WTC11 (cell line): ENCODE data around the gene LIPN. TPM values are rescaled to one million over a fixed set of nuclear protein-coding genes. Genes with fewer than 3 reads are reported as not detected.

Experiments used
- ATAC-seq: fragments of 200-7000 bp; cut with Tn5 transposase; 2 replicates; pipeline ENCODE4 v1.10.0; 2021; ENCODE audit warnings: mild to moderate bottlenecking, moderate library complexity
- CTCF ChIA-PET: fragments of 300-600 bp; sonication (Branson Sonifier 250); formaldehyde crosslinking; loops from one replicate; lab custom pipeline; 2021; ENCODE audit warnings: antibody characterized with exemption; lab: Charles Lee
- POLR2A ChIA-PET: fragments of 350-600 bp; sonication (Branson Sonifier 250); formaldehyde crosslinking; loops from one replicate; lab custom pipeline; 2021; ENCODE audit warnings: antibody characterized with exemption; lab: Charles Lee
- DNase-seq: peaks from one replicate; pipeline ENCODE4 v3.0.0; 2021; ENCODE audit warnings: low spot score
- H3K27ac Mint-ChIP-seq: 2 replicates; pipeline ENCODE4 v1.8.0; 2021; ENCODE audit warnings: mixed read lengths
- H3K27me3 Mint-ChIP-seq: 2 replicates; pipeline ENCODE4 v1.8.0; 2021; ENCODE audit warnings: low read depth, mild to moderate bottlenecking, moderate library complexity, mixed read lengths
- H3K36me3 Mint-ChIP-seq: 2 replicates; pipeline ENCODE4 v1.8.0; 2021; ENCODE audit warnings: mixed read lengths
- H3K4me1 Mint-ChIP-seq: 2 replicates; pipeline ENCODE4 v1.8.0; 2022; ENCODE audit warnings: mixed read lengths
- H3K4me3 Mint-ChIP-seq: 2 replicates; pipeline ENCODE4 v1.8.0; 2021; ENCODE audit warnings: mild to moderate bottlenecking, moderate library complexity, mixed read lengths
- H3K9me3 Mint-ChIP-seq: 2 replicates; pipeline ENCODE4 v1.8.0; 2021; ENCODE audit warnings: mixed read lengths
- AR ChIP-seq: fragments of 250-450 bp; sonication (Bioruptor Pico); IDR thresholded peaks from 2 replicates; pipeline ENCODE4 v1.9.0; 2021; ENCODE audit warnings: mild to moderate bottlenecking
- ATF2 ChIP-seq: sonication (generic); formaldehyde crosslinking; IDR thresholded peaks from 2 replicates; pipeline ENCODE4 v1.8.1; 2022; ENCODE audit warnings: low read depth, missing genetic modification reagents, borderline replicate concordance
- CBFB ChIP-seq: sonication (generic); formaldehyde crosslinking; IDR thresholded peaks from 2 replicates; pipeline ENCODE4 v1.8.1; 2022; ENCODE audit warnings: mild to moderate bottlenecking, low read depth, missing genetic modification reagents
- CREM ChIP-seq: sonication (generic); formaldehyde crosslinking; IDR thresholded peaks from 2 replicates; pipeline ENCODE4 v1.8.1; 2022; ENCODE audit warnings: mild to moderate bottlenecking, missing genetic modification reagents, moderate library complexity
- ERG ChIP-seq: fragments of 250-450 bp; sonication (Bioruptor Pico); IDR thresholded peaks from 2 replicates; pipeline ENCODE4 v1.8.0; 2021; ENCODE audit warnings: mild to moderate bottlenecking
- HMGA2 ChIP-seq: fragments of 250-450 bp; sonication (Bioruptor Pico); IDR thresholded peaks from 2 replicates; pipeline ENCODE4 v1.4.0; 2021; ENCODE audit warnings: mild to moderate bottlenecking, moderate library complexity
- MAX ChIP-seq: sonication (generic); formaldehyde crosslinking; IDR thresholded peaks from 2 replicates; pipeline ENCODE4 v1.8.0; 2022; ENCODE audit warnings: mild to moderate bottlenecking, missing genetic modification reagents
- MLX ChIP-seq: sonication (generic); formaldehyde crosslinking; IDR thresholded peaks from 2 replicates; pipeline ENCODE4 v1.8.1; 2023; ENCODE audit warnings: mild to moderate bottlenecking, missing genetic modification reagents, moderate library complexity
- MXD4 ChIP-seq: fragments of 250-450 bp; sonication (Bioruptor Pico); IDR thresholded peaks from 2 replicates; pipeline ENCODE4 v1.8.0; 2021; ENCODE audit warnings: mild to moderate bottlenecking, moderate library complexity, borderline replicate concordance
- NFE2L1 ChIP-seq: sonication (generic); formaldehyde crosslinking; IDR thresholded peaks from 2 replicates; pipeline ENCODE4 v1.8.1; 2023; ENCODE audit warnings: missing genetic modification reagents
- NR1H2 ChIP-seq: sonication (generic); formaldehyde crosslinking; IDR thresholded peaks from 2 replicates; pipeline ENCODE4 v1.9.0; 2021; ENCODE audit warnings: mild to moderate bottlenecking, moderate library complexity, missing genetic modification reagents
- NR2C2 ChIP-seq: sonication (generic); formaldehyde crosslinking; IDR thresholded peaks from 2 replicates; pipeline ENCODE4 v1.8.0; 2022; ENCODE audit warnings: mild to moderate bottlenecking, missing genetic modification reagents
- PRRX2 ChIP-seq: fragments of 250-450 bp; sonication (Bioruptor Pico); IDR thresholded peaks from 2 replicates; pipeline ENCODE4 v1.8.0; 2021; ENCODE audit warnings: mild to moderate bottlenecking
- RORB ChIP-seq: fragments of 250-450 bp; sonication (Bioruptor Pico); IDR thresholded peaks from 2 replicates; pipeline ENCODE4 v1.9.0; 2021; ENCODE audit warnings: mild to moderate bottlenecking
- SMAD3 ChIP-seq: sonication (generic); formaldehyde crosslinking; IDR thresholded peaks from 2 replicates; pipeline ENCODE4 v1.8.0; 2022; ENCODE audit warnings: missing genetic modification reagents, mild to moderate bottlenecking, borderline replicate concordance
- TCF7 ChIP-seq: sonication (generic); formaldehyde crosslinking; IDR thresholded peaks from 2 replicates; pipeline ENCODE4 v1.8.0; 2022; ENCODE audit warnings: mild to moderate bottlenecking, low read depth, missing genetic modification reagents, moderate library complexity
- ZNF138 ChIP-seq: sonication (generic); formaldehyde crosslinking; conservative IDR thresholded peaks from 2 replicates; pipeline ENCODE4 v1.8.1; 2022; ENCODE audit warnings: mild to moderate bottlenecking, moderate library complexity, missing genetic modification reagents
- ZNF281 ChIP-seq: sonication (generic); formaldehyde crosslinking; IDR thresholded peaks from 2 replicates; pipeline ENCODE4 v1.8.0; 2023; ENCODE audit warnings: mild to moderate bottlenecking, missing genetic modification reagents
- ZNF396 ChIP-seq: fragments of 250-450 bp; sonication (Bioruptor Pico); IDR thresholded peaks from 2 replicates; pipeline ENCODE4 v1.8.0; 2021; ENCODE audit warnings: mild to moderate bottlenecking, moderate library complexity, borderline replicate concordance
- ZNF671 ChIP-seq: fragments of 250-450 bp; sonication (Bioruptor Pico); IDR thresholded peaks from 2 replicates; pipeline ENCODE4 v1.8.0; 2021; ENCODE audit warnings: mild to moderate bottlenecking
- total RNA-seq: library from RNA; stranded (reverse); gene quantifications from 3 replicates; pipeline ENCODE4 v1.2.3, GENCODE V29; 2021

LIPN gene
- total RNA-seq, 1 experiment from 2014 or later = not detected

- ChIA-PET POLR2A (no interaction called here), CTCF (no interaction called here)
- TF ChIP-seq ZNF396 (CRISPR knock-in tag) (no peak), NFE2L1 (CRISPR knock-in tag) (no peak), ATF2 (CRISPR knock-in tag) (no peak), ZNF281 (CRISPR knock-in tag) (no peak), ZNF671 (CRISPR knock-in tag) (no peak), NR2C2 (no peak), RORB (CRISPR knock-in tag) (no peak), CBFB (CRISPR knock-in tag) (no peak), ERG (CRISPR knock-in tag) (no peak), PRRX2 (CRISPR knock-in tag) (no peak), MLX (CRISPR knock-in tag) (no peak), MAX (CRISPR knock-in tag) (no peak), NR1H2 (CRISPR knock-in tag) (no peak), MXD4 (CRISPR knock-in tag) (no peak), TCF7 (CRISPR knock-in tag) (no peak), ZNF138 (CRISPR knock-in tag) (no peak), AR (CRISPR knock-in tag) (no peak), SMAD3 (no peak), CREM (CRISPR knock-in tag) (no peak), HMGA2 (CRISPR knock-in tag) (no peak)
- Mint-ChIP-seq H3K27ac (no peak overlapping the region), H3K36me3 (no peaks in the 10 kb centered on the region), H3K9me3 (no peaks in the 10 kb centered on the region), H3K27me3 (peaks cover 54% of the 10 kb centered on the region), H3K4me1 (0 out of 2 replicates have a peak, but pooled peaks cover under 1% of the 10 kb centered on the region), H3K4me3 (no peak overlapping the region)
- DNase-seq (no peak), ATAC-seq (no peak)
These were observed 34.0 kb upstream of the LIPN start for GRCh38 chr10:88725798-88726197.
